ENCODE results near the gene SIL1. TPM values are rescaled to one million over a fixed set of nuclear protein-coding genes. Genes with fewer than 3 reads are reported as not detected.
"Not testable (repeated sequence)": the region's sequence is repeated elsewhere in the genome, so short reads cannot be mapped to it uniquely, and the experiment has no call there.

SIL1 gene
- total RNA-seq, 1 donor from 2014 or later, result 16.0 TPM

DNA sequence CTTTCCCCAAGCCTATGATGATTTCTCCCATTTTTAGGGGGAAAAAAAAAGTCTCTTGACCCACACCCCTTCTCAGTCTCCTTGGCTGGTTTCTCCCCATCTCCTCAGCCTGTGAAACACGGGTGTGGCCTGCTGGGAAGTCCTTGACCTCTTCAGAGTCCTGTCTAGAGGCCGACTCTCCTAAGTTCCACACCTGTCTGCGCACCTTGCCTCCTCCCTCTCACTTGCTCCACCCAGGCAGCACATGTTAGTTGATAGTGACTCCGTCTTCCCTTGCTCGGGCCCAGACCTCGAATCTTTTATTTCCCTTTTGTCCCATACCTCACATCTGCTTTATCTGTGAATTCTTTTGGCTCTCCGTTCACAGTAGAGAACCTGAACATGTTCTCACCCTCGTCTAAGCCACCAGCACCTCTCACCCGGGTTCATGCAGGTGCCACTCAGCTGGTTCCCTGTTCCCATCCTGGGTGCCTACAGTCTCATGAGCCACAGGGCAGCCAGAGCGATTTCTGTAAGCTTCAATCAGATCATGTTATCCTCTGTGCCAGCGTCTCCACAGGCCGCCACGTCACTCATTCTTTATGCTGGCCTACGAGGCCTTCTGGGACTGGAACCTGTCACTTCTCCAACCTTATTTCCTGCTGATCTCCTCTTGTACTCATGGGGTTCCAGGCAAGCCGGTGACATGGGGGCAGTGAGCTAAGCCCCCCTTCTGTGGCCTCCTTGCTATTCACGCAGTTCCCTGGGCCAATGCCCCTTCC lies 271.3 kb downstream of the SIL1 start:
- H3K27me3 Mint-ChIP-seq (ENCODE audit: low read depth), result no peaks in the 10 kb centered on the region
- peaks cover 36% of the 10 kb centered on the region for H3K36me3 Mint-ChIP-seq (ENCODE audit: low read depth)
- H3K4me3 Mint-ChIP-seq, result peak overlapping the region; percentile 17
- peaks cover 10% of the 10 kb centered on the region for H3K4me1 Mint-ChIP-seq
- H3K9me3 Mint-ChIP-seq, result no peaks in the 10 kb centered on the region
- DNase-seq (ENCODE audit: low read depth, low spot score), result no peak
- TF ChIP-seq, protein P1, sequence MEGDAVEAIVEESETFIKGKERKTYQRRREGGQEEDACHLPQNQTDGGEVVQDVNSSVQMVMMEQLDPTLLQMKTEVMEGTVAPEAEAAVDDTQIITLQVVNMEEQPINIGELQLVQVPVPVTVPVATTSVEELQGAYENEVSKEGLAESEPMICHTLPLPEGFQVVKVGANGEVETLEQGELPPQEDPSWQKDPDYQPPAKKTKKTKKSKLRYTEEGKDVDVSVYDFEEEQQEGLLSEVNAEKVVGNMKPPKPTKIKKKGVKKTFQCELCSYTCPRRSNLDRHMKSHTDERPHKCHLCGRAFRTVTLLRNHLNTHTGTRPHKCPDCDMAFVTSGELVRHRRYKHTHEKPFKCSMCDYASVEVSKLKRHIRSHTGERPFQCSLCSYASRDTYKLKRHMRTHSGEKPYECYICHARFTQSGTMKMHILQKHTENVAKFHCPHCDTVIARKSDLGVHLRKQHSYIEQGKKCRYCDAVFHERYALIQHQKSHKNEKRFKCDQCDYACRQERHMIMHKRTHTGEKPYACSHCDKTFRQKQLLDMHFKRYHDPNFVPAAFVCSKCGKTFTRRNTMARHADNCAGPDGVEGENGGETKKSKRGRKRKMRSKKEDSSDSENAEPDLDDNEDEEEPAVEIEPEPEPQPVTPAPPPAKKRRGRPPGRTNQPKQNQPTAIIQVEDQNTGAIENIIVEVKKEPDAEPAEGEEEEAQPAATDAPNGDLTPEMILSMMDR (conservative IDR thresholded peaks at IDR 0.05), result no peak
- H3K27ac Mint-ChIP-seq (ENCODE audit: unreplicated experiment), result peak overlapping the region; percentile 97

DNA sequence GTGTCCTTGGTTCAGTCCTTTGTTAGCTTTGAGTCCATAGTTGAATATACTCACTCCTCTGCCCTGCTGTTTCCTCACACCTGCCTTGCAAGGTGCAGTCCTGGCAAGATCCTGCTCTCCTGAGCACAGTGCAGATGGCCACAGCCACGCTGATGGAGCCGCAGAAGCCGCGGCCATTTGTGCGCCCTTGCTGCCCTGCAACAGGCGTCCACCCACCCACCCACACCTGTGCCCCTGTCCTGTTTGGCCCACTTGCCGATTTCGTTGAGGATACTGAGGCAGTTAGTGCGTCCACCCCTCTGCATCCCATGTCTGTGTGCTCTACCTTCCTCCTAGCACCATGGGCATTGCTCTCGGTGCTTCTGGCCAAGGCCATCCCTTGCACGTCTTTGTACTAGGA lies 271.9 kb downstream of the SIL1 start:
- H3K27ac Mint-ChIP-seq (ENCODE audit: unreplicated experiment), result peak overlapping the region; percentile 97
- peaks cover 10% of the 10 kb centered on the region for H3K4me1 Mint-ChIP-seq
- H3K36me3 Mint-ChIP-seq (ENCODE audit: low read depth), result peaks cover 29% of the 10 kb centered on the region
- no peaks in the 10 kb centered on the region for H3K27me3 Mint-ChIP-seq (ENCODE audit: low read depth)
- TF ChIP-seq, protein P1 (conservative IDR thresholded peaks at IDR 0.05), result no peak
- H3K9me3 Mint-ChIP-seq, result no peaks in the 10 kb centered on the region
- H3K4me3 Mint-ChIP-seq, result no peak overlapping the region
- no peak for DNase-seq (ENCODE audit: low read depth, low spot score)

DNA sequence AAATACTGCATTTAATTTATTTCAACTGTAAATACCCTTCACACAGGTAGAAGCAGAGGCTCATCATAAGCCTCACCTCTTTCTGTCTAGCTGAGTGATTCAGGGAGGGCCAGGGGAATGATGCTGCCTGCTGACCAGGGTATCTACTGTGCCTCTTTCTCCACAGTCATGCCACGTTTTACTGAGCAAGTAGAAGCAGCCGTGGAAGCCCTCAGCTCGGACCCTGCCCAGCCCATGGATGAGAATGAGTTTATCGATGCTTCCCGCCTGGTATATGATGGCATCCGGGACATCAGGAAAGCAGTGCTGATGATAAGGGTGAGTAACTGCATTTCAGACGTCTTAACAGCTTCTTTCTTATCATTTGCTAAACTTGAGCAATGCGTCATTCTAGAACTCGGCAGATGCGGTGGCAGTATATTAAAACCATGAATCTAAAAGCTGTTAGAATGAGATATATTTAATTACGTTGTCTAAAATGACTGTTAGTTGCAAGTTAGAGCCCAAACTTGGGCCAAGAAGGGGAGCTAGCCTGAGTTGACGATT lies 273.0 kb downstream of the SIL1 start:
- no peaks in the 10 kb centered on the region for H3K9me3 Mint-ChIP-seq
- TF ChIP-seq, protein P1 (conservative IDR thresholded peaks at IDR 0.05), result no peak
- H3K4me3 Mint-ChIP-seq, result no peak overlapping the region
- peaks cover 27% of the 10 kb centered on the region for H3K36me3 Mint-ChIP-seq (ENCODE audit: low read depth)
- H3K27me3 Mint-ChIP-seq (ENCODE audit: low read depth), result no peaks in the 10 kb centered on the region
- H3K27ac Mint-ChIP-seq (ENCODE audit: unreplicated experiment), result peak overlapping the region; percentile 86
- H3K4me1 Mint-ChIP-seq, result peaks cover 10% of the 10 kb centered on the region
- DNase-seq (ENCODE audit: low read depth, low spot score), result no peak

DNA sequence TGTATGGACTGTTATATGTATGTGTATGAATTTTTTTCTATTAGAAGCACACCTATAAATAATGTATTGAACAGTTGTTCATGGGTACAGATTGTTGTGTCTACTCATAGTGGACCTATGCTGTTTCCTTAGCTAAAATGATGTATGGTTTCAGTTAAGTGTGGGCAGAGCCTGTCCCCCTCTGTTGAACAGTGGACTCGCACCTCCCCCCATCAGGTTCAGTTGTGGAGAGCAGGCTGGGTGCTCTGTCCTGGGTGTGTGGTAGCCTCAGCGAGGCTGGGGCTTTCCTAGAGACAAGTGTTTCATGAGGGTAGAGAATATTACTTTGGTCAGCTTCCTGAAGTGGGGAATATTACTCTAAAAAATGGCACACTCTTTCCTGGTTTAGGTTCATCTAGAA lies 275.7 kb downstream of the SIL1 start:
- TF ChIP-seq, protein P1 (conservative IDR thresholded peaks at IDR 0.05), result no peak
- DNase-seq (ENCODE audit: low read depth, low spot score), result no peak
- Mint-ChIP-seq H3K9me3 (no peaks in the 10 kb centered on the region), H3K4me1 (peaks cover 5% of the 10 kb centered on the region), H3K36me3 (ENCODE audit: low read depth) (peaks cover 23% of the 10 kb centered on the region), H3K27me3 (ENCODE audit: low read depth) (no peaks in the 10 kb centered on the region), H3K27ac (ENCODE audit: unreplicated experiment) (no peak overlapping the region), H3K4me3 (no peak overlapping the region)

DNA sequence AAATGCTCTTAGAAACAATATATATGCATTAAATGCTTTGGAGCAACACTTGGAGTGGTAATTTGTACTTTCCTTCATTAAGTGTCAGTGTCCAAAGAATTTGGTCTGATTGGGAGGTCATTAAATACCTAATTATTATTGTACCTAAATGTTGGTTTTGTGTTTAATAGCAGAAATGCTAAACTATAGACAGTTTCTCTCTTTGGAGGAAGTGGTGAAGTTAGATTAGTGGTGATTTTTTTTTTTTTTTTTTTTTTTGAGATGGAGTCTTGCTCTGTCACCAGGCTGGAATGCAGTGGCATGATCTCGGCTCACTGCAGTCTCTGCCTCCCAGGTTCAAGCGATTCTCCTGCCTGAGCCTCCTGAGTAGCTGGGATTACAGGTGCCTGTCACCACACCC lies 276.8 kb downstream of the SIL1 start:
- not testable (repeated sequence) for H3K9me3 Mint-ChIP-seq; H3K27ac Mint-ChIP-seq (ENCODE audit: unreplicated experiment); H3K4me3 Mint-ChIP-seq; H3K4me1 Mint-ChIP-seq; DNase-seq (ENCODE audit: low read depth, low spot score); H3K27me3 Mint-ChIP-seq (ENCODE audit: low read depth)
- H3K36me3 Mint-ChIP-seq (ENCODE audit: low read depth), result peaks cover 12% of the 10 kb centered on the region

DNA sequence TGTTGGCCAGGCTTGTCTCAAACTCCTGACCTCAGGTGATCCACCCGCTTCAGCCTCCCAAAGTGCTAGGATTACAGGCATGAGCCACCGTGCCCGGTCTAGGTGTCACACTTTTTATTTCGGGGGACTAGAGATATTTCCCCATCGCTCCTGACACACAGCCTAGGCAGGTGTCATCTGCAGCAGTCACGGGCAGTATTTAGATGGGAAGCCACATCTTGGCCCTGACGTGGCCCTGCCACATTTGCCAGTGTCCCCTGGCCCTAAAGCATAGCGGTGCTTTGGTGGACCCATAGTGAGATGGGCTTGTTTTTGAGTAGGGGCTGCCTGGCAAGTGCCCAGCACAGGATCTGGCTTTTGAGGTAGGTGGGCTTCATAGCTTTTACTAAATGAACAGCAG lies 278.0 kb downstream of the SIL1 start:
- Mint-ChIP-seq H3K27ac (ENCODE audit: unreplicated experiment) (no peak overlapping the region), H3K4me3 (no peak overlapping the region), H3K36me3 (ENCODE audit: low read depth) (peaks cover 3% of the 10 kb centered on the region), H3K27me3 (ENCODE audit: low read depth) (no peaks in the 10 kb centered on the region), H3K4me1 (no peaks in the 10 kb centered on the region), H3K9me3 (no peaks in the 10 kb centered on the region)
- no peak for DNase-seq (ENCODE audit: low read depth, low spot score)
- TF ChIP-seq, protein P1 (conservative IDR thresholded peaks at IDR 0.05), result no peak

All from neural crest cell (in vitro differentiated cells).